SJSA1 (cell line): ENCODE data around the gene ZNF814. TPM values are rescaled to one million over a fixed set of nuclear protein-coding genes. Genes with fewer than 3 reads are reported as not detected.
"Not testable (repeated sequence)": the region's sequence is repeated elsewhere in the genome, so short reads cannot be mapped to it uniquely, and the experiment has no call there.

Experiments used
- DNase-seq, 2 experiments: peaks; one replicate each; pipeline ENCODE4 v3.0.0-alpha.2; 2015 to 2020; ENCODE audit warnings: low spot score in 2 of 2, low read depth in 1 of 2
- H3K27ac ChIP-seq: fragments of 250-450 bp; sonication (Bioruptor Pico); 2 replicates; pipeline ENCODE4 v1.5.1; 2020; ENCODE audit warnings: mild to moderate bottlenecking, moderate library complexity
- H3K27me3 ChIP-seq: fragments of 250-450 bp; sonication (Bioruptor Pico); replicated peaks from 2 replicates; pipeline ENCODE4 v1.5.1; 2020; ENCODE audit warnings: mild to moderate bottlenecking, moderate library complexity
- H3K36me3 ChIP-seq: fragments of 250-450 bp; sonication (Bioruptor Pico); 2 replicates; pipeline ENCODE4 v1.5.1; 2020; ENCODE audit warnings: mild to moderate bottlenecking
- H3K4me1 ChIP-seq: fragments of 250-450 bp; sonication (Bioruptor Pico); replicated peaks from 2 replicates; pipeline ENCODE4 v1.6.1; 2021; ENCODE audit warnings: mild to moderate bottlenecking
- H3K4me3 ChIP-seq: fragments of 250-450 bp; sonication (Bioruptor Pico); 2 replicates; pipeline ENCODE4 v1.5.1; 2020; ENCODE audit warnings: mild to moderate bottlenecking
- H3K9me3 ChIP-seq: fragments of 250-450 bp; sonication (Bioruptor Pico); replicated peaks from 2 replicates; pipeline ENCODE4 v1.5.1; 2020; ENCODE audit warnings: mild to moderate bottlenecking
- total RNA-seq: library from RNA; depleted of rRNA; stranded (reverse); fragments of >200 nt; shearing (Covaris generic); gene quantifications from 2 replicates; pipeline ENCODE4 v1.2.3, GENCODE V29; 2014

The ZNF814 gene
- total RNA-seq, 1 experiment from 2014 or later, result 1.1 TPM

GRCh38 chr19:57887195-57887941 is 1.5 kb downstream of the ZNF814 start:
- no peak for DNase-seq
- no peak overlapping the region for H3K4me3 ChIP-seq
- H3K27me3 ChIP-seq, result no peaks in the 10 kb centered on the region
- H3K4me1 ChIP-seq, result no peaks in the 10 kb centered on the region
- no peak overlapping the region for H3K27ac ChIP-seq
- peaks cover 11% of the 10 kb centered on the region for H3K9me3 ChIP-seq
- no peaks in the 10 kb centered on the region for H3K36me3 ChIP-seq

GRCh38 chr19:57886046-57886445 is 2.8 kb downstream of the ZNF814 start:
- H3K27ac ChIP-seq, result no peak overlapping the region
- no peak for DNase-seq
- peaks cover 11% of the 10 kb centered on the region for H3K9me3 ChIP-seq
- H3K4me1 ChIP-seq, result no peaks in the 10 kb centered on the region
- no peaks in the 10 kb centered on the region for H3K27me3 ChIP-seq
- H3K36me3 ChIP-seq, result no peaks in the 10 kb centered on the region
- H3K4me3 ChIP-seq, result no peak overlapping the region

- H3K36me3 ChIP-seq, DNase-seq, H3K4me1 ChIP-seq, H3K4me3 ChIP-seq, H3K27ac ChIP-seq, H3K27me3 ChIP-seq: not testable (repeated sequence)
- peaks cover 26% of the 10 kb centered on the region for H3K9me3 ChIP-seq
Observed at GRCh38 chr19:57873883-57874799, 14.7 kb downstream of the ZNF814 start.

- Histone ChIP-seq H3K27ac (no peak overlapping the region), H3K4me1 (no peaks in the 10 kb centered on the region), H3K9me3 (peaks cover 34% of the 10 kb centered on the region), H3K4me3 (no peak overlapping the region), H3K27me3 (no peaks in the 10 kb centered on the region), H3K36me3 (peaks cover 9% of the 10 kb centered on the region)
- DNase-seq, result no peak
Observed at GRCh38 chr19:57872450-57872849, 16.4 kb downstream of the ZNF814 start.

GRCh38 chr19:57870225-57870624 is 18.6 kb downstream of the ZNF814 start:
- no peak for DNase-seq
- Histone ChIP-seq H3K27ac (no peak overlapping the region), H3K9me3 (peaks cover 34% of the 10 kb centered on the region), H3K36me3 (peaks cover 27% of the 10 kb centered on the region), H3K4me3 (no peak overlapping the region), H3K4me1 (no peaks in the 10 kb centered on the region), H3K27me3 (no peaks in the 10 kb centered on the region)

- H3K4me1 ChIP-seq, H3K27ac ChIP-seq, H3K27me3 ChIP-seq, DNase-seq, H3K4me3 ChIP-seq: not testable (repeated sequence)
- Histone ChIP-seq H3K36me3 (peaks cover 33% of the 10 kb centered on the region), H3K9me3 (peaks cover 34% of the 10 kb centered on the region)
Observed at GRCh38 chr19:57869655-57870054, 19.2 kb downstream of the ZNF814 start.

GRCh38 chr19:57867868-57868492 is 20.9 kb downstream of the ZNF814 start:
- peaks cover 28% of the 10 kb centered on the region for H3K9me3 ChIP-seq

GRCh38 chr19:57862351-57862750 is 26.5 kb downstream of the ZNF814 start:
- H3K36me3 ChIP-seq, result peaks cover 73% of the 10 kb centered on the region
- not testable (repeated sequence) for H3K4me1 ChIP-seq, H3K9me3 ChIP-seq, DNase-seq, H3K4me3 ChIP-seq, H3K27me3 ChIP-seq, H3K27ac ChIP-seq

More at GRCh38 chr19:57867868-57868492, 20.9 kb downstream of the ZNF814 start:
- DNase-seq, result no peak
- H3K4me3 ChIP-seq, result no peak overlapping the region
- H3K27ac ChIP-seq, result no peak overlapping the region
- H3K27me3 ChIP-seq, result no peaks in the 10 kb centered on the region
- H3K4me1 ChIP-seq, result no peaks in the 10 kb centered on the region
- peaks cover 44% of the 10 kb centered on the region for H3K36me3 ChIP-seq

GRCh38 chr19:57854117-57854516 is 34.7 kb downstream of the ZNF814 start:
- peaks cover 52% of the 10 kb centered on the region for H3K36me3 ChIP-seq
- H3K9me3 ChIP-seq, H3K4me3 ChIP-seq, H3K4me1 ChIP-seq, DNase-seq, H3K27me3 ChIP-seq, H3K27ac ChIP-seq: not testable (repeated sequence)

- H3K27ac ChIP-seq, H3K27me3 ChIP-seq: not testable (repeated sequence)
Observed at GRCh38 chr19:57851812-57852603, 36.8 kb downstream of the ZNF814 start.

GRCh38 chr19:57850553-57851017 is 38.3 kb downstream of the ZNF814 start:
- peak in 1 of 2 experiments; percentile 45 for DNase-seq
- Histone ChIP-seq H3K36me3 (peaks cover 34% of the 10 kb centered on the region), H3K9me3 (no peaks in the 10 kb centered on the region), H3K4me3 (peak overlapping the region; percentile 51), H3K4me1 (peaks cover 4% of the 10 kb centered on the region; the same call in 1 of the 2 replicates), H3K27me3 (no peaks in the 10 kb centered on the region), H3K27ac (peak overlapping the region; percentile 44)

More at GRCh38 chr19:57851812-57852603, 36.8 kb downstream of the ZNF814 start:
- H3K4me3 ChIP-seq, DNase-seq, H3K4me1 ChIP-seq, H3K9me3 ChIP-seq: not testable (repeated sequence)
- peaks cover 43% of the 10 kb centered on the region for H3K36me3 ChIP-seq

GRCh38 chr19:57849666-57850473 is 39.0 kb downstream of the ZNF814 start, which contains the start of gene ZNF587:
Gene ZNF587, plus strand, starts transcription at chr19:57849859. Its CDS starts 180 bp downstream, at chr19:57850039.
- H3K9me3 ChIP-seq, H3K4me1 ChIP-seq, H3K27me3 ChIP-seq: not testable (repeated sequence)
- Histone ChIP-seq H3K36me3 (peaks cover 37% of the 10 kb centered on the region), H3K27ac (peak within 1 kb of the TSS; percentile 44), H3K4me3 (peak within 1 kb of the TSS; percentile 51)
- peak; percentile 68 to 78 for DNase-seq
